Smooth muscle cell (in vitro differentiated cells): ENCODE measurements around the gene RAI14. TPM values are rescaled to one million over a fixed set of nuclear protein-coding genes. Genes with fewer than 3 reads are reported as not detected.
"Not testable (repeated sequence)": the region's sequence is repeated elsewhere in the genome, so short reads cannot be mapped to it uniquely, and the experiment has no call there.

Source experiments
- DNase-seq: peaks from one replicate; lab custom pipeline; 2025; ENCODE audit not compliant: unreplicated experiment; lab: John Stamatoyannopoulos, UW
- H2AFZ ChIP-seq: fragments of 200-600 bp; sonication (generic); 2 replicates; pipeline ENCODE4 v1.6.0; 2016; ENCODE audit warnings: antibody characterized with exemption, low read depth, mild to moderate bottlenecking
- H3F3A ChIP-seq: fragments of 200-600 bp; sonication (generic); 2 replicates; pipeline ENCODE4 v1.6.0; 2017; ENCODE audit warnings: antibody characterized with exemption, low read depth
- H3K27ac ChIP-seq: fragments of 200-600 bp; sonication (generic); 2 replicates; pipeline ENCODE4 v1.5.1; 2016; ENCODE audit warnings: low read depth, mild to moderate bottlenecking
- H3K27me3 ChIP-seq: fragments of 200-600 bp; sonication (generic); 2 replicates; pipeline ENCODE4 v1.6.1; 2016; ENCODE audit warnings: low read depth, mild to moderate bottlenecking
- H3K36me3 ChIP-seq: fragments of 200-600 bp; sonication (generic); 2 replicates; pipeline ENCODE4 v1.5.1; 2016; ENCODE audit warnings: low read depth
- H3K4me1 ChIP-seq: fragments of 200-600 bp; sonication (generic); 2 replicates; pipeline ENCODE4 v1.5.1; 2016; ENCODE audit warnings: low read depth
- H3K4me2 ChIP-seq: fragments of 200-600 bp; sonication (generic); 2 replicates; pipeline ENCODE4 v1.6.0; 2016; ENCODE audit warnings: mild to moderate bottlenecking
- H3K4me3 ChIP-seq: fragments of 200-600 bp; sonication (generic); 2 replicates; pipeline ENCODE4 v1.5.1; 2016; ENCODE audit warnings: mild to moderate bottlenecking
- H3K79me2 ChIP-seq: fragments of 200-600 bp; sonication (generic); 2 replicates; pipeline ENCODE4 v1.6.0; 2016; ENCODE audit warnings: low read depth, mild to moderate bottlenecking
- H3K9ac ChIP-seq: fragments of 200-600 bp; sonication (generic); 2 replicates; pipeline ENCODE4 v1.6.0; 2016; ENCODE audit warnings: low read depth
- H3K9me3 ChIP-seq: fragments of 200-600 bp; sonication (generic); replicated peaks from 2 replicates; pipeline ENCODE4 v1.5.1; 2016; ENCODE audit warnings: low read depth
- H4K20me1 ChIP-seq: fragments of 200-600 bp; sonication (generic); 2 replicates; pipeline ENCODE4 v1.6.0; 2016; ENCODE audit warnings: low read depth
- WGBS: methylation state at CpG from one replicate; pipeline ENCODE4 v1.1.7; 2016; ENCODE audit warnings: low lambda C conversion rate; 5-methylcytosine and 5-hydroxymethylcytosine counted together
- polyA plus RNA-seq: library from polyadenylated mRNA; unstranded; fragments of >200 nt; fragmentation: Nextera tagmentation; extraction: Ambion mirVana; gene quantifications from 2 replicates; pipeline ENCODE4 v1.2.1, GENCODE V29; 2016
- total RNA-seq: library from RNA; depleted of rRNA; stranded (reverse); fragments of >200 nt; gene quantifications from 2 replicates; pipeline ENCODE4 v1.2.3, GENCODE V29; 2014
- TF ChIP-seq, protein P1 (sequence below): fragments of 200-600 bp; sonication (generic); IDR thresholded peaks from 2 replicates; pipeline ENCODE4 v1.5.1; 2017; ENCODE audit warnings: borderline replicate concordance, mild to moderate bottlenecking, antibody characterized with exemption; ENCODE audit not compliant: insufficient read depth, poor library complexity, severe bottlenecking

Gene RAI14
- total and polyA plus RNA-seq, 2 experiments from 2014 or later: 111 to 209 TPM

DNA sequence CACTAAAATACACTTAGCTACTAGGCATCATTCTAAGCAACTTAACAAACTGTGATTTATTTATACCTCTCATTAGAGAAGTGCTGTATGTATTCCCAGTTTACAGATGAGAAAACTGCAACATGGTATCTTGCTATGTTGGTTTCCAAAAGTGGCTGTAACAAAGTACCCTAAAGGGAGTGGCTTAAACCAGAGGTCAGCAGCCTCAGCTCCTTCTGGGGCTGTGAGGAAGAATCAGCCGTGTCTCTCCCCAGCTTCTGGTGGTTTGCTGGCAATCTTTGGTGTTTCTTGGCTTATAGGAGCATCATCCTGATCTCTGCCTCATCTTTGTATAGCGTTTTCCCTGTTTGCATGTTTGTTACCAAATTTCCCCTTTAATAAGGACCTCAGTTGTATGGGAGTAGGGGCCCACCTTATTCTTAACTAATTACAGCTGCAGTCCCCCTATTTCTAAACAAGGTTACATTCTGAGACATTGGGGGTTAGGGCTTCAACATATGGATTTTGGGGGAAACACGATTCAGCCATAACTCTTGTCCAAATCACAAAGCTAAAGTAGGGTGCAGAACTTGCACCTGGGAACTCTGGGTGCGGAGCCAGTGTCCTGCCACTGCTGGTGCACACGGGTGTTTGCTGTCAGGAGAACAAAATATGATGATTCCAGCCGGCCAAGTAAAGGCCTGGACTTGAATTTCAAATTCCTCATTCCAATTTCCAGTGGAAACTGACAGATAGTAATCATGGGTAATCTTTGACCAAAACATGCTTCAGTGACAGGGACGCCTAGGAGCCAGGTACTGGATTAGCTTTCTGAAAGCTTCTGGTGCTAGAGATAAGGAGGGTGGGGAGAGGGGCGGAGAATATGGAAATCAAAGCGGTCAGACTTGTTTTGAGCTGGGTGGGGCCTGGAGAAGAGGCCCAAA is 43.3 kb downstream of the RAI14 start:
- 63% methylated on average over 9 of the region's 9 CpGs for WGBS
- Histone ChIP-seq H3K4me3 (no peak overlapping the region), H4K20me1 (peaks cover 87% of the 10 kb centered on the region), H3F3A (peaks cover 18% of the 10 kb centered on the region), H2AFZ (no peak overlapping the region), H3K9me3 (no peaks in the 10 kb centered on the region), H3K27me3 (no peaks in the 10 kb centered on the region), H3K27ac (peak overlapping the region; percentile 40), H3K9ac (no peak overlapping the region), H3K4me2 (peak overlapping the region; percentile 16), H3K79me2 (peaks cover 96% of the 10 kb centered on the region), H3K4me1 (peaks cover 30% of the 10 kb centered on the region), H3K36me3 (no peaks in the 10 kb centered on the region)
- DNase-seq: no peak
- TF ChIP-seq, protein P1, sequence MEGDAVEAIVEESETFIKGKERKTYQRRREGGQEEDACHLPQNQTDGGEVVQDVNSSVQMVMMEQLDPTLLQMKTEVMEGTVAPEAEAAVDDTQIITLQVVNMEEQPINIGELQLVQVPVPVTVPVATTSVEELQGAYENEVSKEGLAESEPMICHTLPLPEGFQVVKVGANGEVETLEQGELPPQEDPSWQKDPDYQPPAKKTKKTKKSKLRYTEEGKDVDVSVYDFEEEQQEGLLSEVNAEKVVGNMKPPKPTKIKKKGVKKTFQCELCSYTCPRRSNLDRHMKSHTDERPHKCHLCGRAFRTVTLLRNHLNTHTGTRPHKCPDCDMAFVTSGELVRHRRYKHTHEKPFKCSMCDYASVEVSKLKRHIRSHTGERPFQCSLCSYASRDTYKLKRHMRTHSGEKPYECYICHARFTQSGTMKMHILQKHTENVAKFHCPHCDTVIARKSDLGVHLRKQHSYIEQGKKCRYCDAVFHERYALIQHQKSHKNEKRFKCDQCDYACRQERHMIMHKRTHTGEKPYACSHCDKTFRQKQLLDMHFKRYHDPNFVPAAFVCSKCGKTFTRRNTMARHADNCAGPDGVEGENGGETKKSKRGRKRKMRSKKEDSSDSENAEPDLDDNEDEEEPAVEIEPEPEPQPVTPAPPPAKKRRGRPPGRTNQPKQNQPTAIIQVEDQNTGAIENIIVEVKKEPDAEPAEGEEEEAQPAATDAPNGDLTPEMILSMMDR: no peak

GRCh38 chr5:34700078-34700452 is 43.9 kb downstream of the RAI14 start:
- TF ChIP-seq, protein P1: no peak
- Histone ChIP-seq H3K4me2 (peak overlapping the region; percentile 16), H3K79me2 (peaks cover 96% of the 10 kb centered on the region), H3K9ac (no peak overlapping the region), H3K36me3 (no peaks in the 10 kb centered on the region), H3K27me3 (no peaks in the 10 kb centered on the region), H2AFZ (no peak overlapping the region), H3F3A (peaks cover 18% of the 10 kb centered on the region), H3K4me3 (no peak overlapping the region), H3K27ac (peak overlapping the region; percentile 40), H3K4me1 (peaks cover 34% of the 10 kb centered on the region), H3K9me3 (no peaks in the 10 kb centered on the region), H4K20me1 (peaks cover 87% of the 10 kb centered on the region)
- no peak for DNase-seq
- WGBS: 82% methylated on average over 2 of the region's 2 CpGs

GRCh38 chr5:34701442-34701841 is 45.3 kb downstream of the RAI14 start:
- 93% methylated on average over 2 of the region's 2 CpGs for WGBS
- not testable (repeated sequence) for H3K9me3 ChIP-seq, H3K4me3 ChIP-seq, H3K4me2 ChIP-seq, H3K27me3 ChIP-seq, H3K36me3 ChIP-seq, H2AFZ ChIP-seq, H3K9ac ChIP-seq, DNase-seq
- H3F3A ChIP-seq: peaks cover 18% of the 10 kb centered on the region
- H3K79me2 ChIP-seq: peaks cover 96% of the 10 kb centered on the region
- peaks cover 85% of the 10 kb centered on the region for H4K20me1 ChIP-seq
- H3K27ac ChIP-seq: peak overlapping the region; percentile 43
- H3K4me1 ChIP-seq: peaks cover 34% of the 10 kb centered on the region

- no peak overlapping the region for H2AFZ ChIP-seq
- H3K27me3 ChIP-seq: no peaks in the 10 kb centered on the region
- TF ChIP-seq, protein P1: no peak
- H3K4me1 ChIP-seq: peaks cover 34% of the 10 kb centered on the region
- H3F3A ChIP-seq: peaks cover 23% of the 10 kb centered on the region
- 48% methylated on average over 10 of the region's 10 CpGs for WGBS
- no peak overlapping the region for H3K9ac ChIP-seq
- no peak for DNase-seq
- no peaks in the 10 kb centered on the region for H3K36me3 ChIP-seq
- peak overlapping the region; percentile 28 for H3K27ac ChIP-seq
- peaks cover 66% of the 10 kb centered on the region for H4K20me1 ChIP-seq
- H3K79me2 ChIP-seq: peaks cover 97% of the 10 kb centered on the region
- H3K4me2 ChIP-seq: no peak overlapping the region
- no peak overlapping the region for H3K4me3 ChIP-seq
- H3K9me3 ChIP-seq: no peaks in the 10 kb centered on the region
These were observed 47.9 kb downstream of the RAI14 start for GRCh38 chr5:34703767-34704713.
